HG02840 (cell line): Measurements from ENCODE around the gene TAF11L13.
"Not testable (repeated sequence)": the region's sequence is repeated elsewhere in the genome, so short reads cannot be mapped to it uniquely, and the experiment has no call there.

Source experiments
- ATAC-seq: cut with Tn5 transposase; IDR thresholded peaks from one replicate; pipeline ENCODE4 v1.9.1; 2021; ENCODE audit warnings: mild to moderate bottlenecking, moderate library complexity, moderate number of reproducible peaks; ENCODE audit not compliant: unreplicated experiment, low FRiP score

The TAF11L13 gene

GRCh38 chr5:17631788-17632187 is at the start of gene TAF11L13:
TAF11L13 (plus strand) TSS chr5:17632088.
- ATAC-seq: not testable (repeated sequence)

- not testable (repeated sequence) for ATAC-seq
Measured at GRCh38 chr5:17585658-17586057, 46.2 kb upstream of the TAF11L13 start, which contains the start of gene TAF11L7. TAF11L7 (minus strand) TSS chr5:17585758.

GRCh38 chr5:17590860-17591259 is 41.0 kb upstream of the TAF11L13 start, which contains the start of gene TAF11L8:
TAF11L8 (minus strand) TSS chr5:17590960.
- not testable (repeated sequence) for ATAC-seq

DNA sequence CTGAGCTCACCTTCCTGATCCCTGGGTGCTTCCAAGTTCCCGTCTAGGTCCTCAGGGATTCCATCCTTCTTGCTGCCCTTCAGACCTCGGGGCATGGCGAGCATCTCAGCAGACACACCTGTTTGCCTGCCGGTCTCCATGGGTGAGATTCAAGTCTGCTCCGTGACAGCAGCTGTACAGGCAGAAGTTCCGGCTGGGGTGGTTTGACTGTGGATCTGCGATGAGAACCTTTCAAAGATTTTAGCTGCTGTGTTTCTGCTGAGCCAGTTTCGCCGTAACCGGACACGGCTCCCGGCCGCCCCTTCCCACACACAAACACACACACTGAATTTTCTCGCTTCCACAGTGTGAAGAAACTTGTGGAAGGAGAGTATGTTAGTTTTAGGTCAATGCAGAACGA is 37.6 kb upstream of the TAF11L13 start, which contains the start of gene TAF11L9:
Gene TAF11L9, minus strand, starts transcription at position 140 of the 400 bp plus-strand sequence.
- not testable (repeated sequence) for ATAC-seq

DNA sequence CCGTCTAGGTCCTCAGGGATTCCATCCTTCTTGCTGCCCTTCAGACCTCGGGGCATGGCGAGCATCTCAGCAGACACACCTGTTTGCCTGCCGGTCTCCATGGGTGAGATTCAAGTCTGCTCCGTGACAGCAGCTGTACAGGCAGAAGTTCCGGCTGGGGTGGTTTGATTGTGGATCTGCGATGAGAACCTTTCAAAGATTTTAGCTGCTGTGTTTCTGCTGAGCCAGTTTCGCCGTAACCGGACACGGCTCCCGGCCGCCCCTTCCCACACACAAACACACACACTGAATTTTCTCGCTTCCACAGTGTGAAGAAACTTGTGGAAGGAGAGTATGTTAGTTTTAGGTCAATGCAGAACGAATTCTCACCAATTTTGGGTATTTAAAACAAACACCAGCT is 34.2 kb upstream of the TAF11L13 start, which contains the start of gene TAF11L10:
Gene TAF11L10, minus strand, starts transcription at position 101 of the 400 bp plus-strand sequence.
- not testable (repeated sequence) for ATAC-seq

- not testable (repeated sequence) for ATAC-seq
Measured at GRCh38 chr5:17603880-17604279, 28.0 kb upstream of the TAF11L13 start, which contains the start of gene TAF11L11. TAF11L11 (plus strand) TSS chr5:17604183.

- no peak for ATAC-seq
Measured at GRCh38 chr5:17604951-17605350, 26.9 kb upstream of the TAF11L13 start.

DNA sequence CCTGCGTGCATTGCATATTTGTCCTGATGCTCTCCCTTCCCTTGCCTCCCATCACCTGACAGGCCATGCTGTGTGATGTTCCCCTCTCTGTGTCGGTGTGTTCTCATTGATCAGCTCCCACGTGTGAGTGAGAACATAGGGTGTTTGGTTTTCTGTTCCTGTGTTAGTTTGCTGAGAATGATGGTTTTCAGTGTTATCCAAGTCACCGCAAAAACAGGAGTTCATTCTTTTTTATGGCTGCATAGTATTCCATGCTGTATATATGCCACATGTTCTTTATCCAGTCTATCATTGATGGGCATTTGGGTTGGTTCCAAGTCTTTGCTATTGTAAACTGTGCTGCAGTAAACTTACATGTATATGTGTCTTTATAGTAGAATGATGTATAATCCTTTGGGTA is 24.4 kb upstream of the TAF11L13 start:
- not testable (repeated sequence) for ATAC-seq

- ATAC-seq: not testable (repeated sequence)
Measured at GRCh38 chr5:17610092-17610491, 21.8 kb upstream of the TAF11L13 start, which contains the start of gene TAF11L12. TAF11L12 (plus strand) TSS chr5:17610392.

DNA sequence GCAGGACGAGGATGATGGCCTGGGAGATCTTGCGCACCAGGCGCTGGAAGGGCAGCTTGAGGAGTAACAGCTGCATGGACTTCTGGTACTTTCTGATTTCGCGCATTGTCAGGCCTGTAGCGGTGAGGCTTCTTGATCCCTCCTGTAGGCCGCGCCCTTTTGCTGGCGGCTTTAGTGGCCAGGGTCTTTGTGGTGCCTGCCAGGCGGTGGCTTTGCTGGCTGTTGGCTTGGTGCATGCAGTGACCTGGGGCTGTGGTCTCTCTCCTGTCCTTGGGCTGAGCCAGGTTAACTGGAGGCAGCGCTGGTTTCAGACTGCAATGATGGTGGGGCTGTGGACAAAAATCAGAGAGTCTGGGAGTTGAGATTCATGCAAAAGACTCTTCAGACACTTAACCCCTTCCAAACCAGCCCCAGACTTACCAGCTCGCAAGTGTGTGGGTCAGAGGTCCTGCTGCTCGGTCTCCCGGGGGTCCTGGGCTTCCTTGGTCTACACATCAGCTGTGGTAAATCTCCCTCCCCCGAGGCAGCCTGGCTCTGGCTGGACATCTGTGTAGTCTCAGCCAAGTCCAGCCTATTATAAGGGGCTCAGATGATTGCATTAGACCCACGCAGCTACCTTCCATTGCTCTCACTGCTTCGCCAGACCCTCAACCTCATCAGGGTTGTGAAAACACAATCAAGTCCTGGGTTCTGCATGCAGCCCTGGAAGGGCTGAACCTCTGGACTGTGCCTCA is 16.8 kb upstream of the TAF11L13 start:
- ATAC-seq: no peak

- no peak for ATAC-seq
Measured at GRCh38 chr5:17619354-17619753, 12.5 kb upstream of the TAF11L13 start.

DNA sequence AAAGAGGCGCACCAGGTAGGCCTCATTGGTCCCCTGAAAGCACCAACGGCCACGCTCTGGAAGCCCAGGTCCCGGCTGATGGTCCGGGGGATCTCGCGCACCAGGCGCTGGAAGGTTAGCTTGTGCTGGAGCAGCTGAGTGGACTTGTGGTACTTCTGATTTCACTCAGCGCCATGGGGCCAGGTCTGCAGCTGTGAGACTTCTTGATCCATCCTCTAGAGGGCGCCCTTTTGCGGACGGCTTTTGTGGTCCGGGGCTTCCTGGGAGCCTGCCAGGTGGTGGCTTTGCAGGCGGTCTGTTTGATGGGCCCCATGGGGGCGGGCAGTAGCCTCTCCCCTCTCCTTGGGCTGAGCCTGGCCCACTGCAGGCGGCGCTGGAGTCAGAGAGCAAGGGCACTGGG is 11.3 kb upstream of the TAF11L13 start:
- no peak for ATAC-seq

- no peak for ATAC-seq
Measured at GRCh38 chr5:17625686-17626085, 6.2 kb upstream of the TAF11L13 start.

GRCh38 chr5:17634160-17634559 is 2.3 kb downstream of the TAF11L13 start, which contains the start of gene TAF11L14:
TAF11L14 (plus strand) TSS chr5:17634460.
- no peak for ATAC-seq

- ATAC-seq: not testable (repeated sequence)
Measured at GRCh38 chr5:17649232-17649631, 17.3 kb downstream of the TAF11L13 start.

DNA sequence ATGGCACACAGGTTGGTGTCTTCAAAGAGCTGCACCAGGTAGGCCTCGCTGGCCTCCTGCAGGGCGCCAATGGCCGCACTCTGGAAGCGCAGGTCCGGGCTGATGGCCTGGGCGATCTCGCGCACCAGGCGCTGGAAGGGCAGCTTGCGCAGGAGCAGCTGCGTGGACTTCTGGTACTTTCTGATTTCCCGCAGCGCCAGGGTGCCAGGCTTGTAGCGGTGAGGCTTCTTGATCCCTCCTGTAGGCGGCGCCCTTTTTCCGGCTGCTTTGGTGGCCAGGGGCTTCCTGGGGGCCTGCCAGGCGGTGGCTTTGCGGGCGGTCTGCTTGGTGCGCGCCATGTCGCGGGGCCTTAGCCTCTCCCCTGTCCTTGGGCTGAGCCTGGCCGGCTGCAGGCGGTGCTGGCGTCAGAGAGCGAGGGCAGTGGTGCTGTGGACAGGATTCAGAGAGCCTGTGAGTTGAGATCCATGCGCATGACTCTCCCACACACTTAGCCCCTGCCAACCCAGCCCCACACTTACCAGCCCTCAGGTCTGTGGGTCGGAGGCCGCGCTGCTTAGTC is 23.4 kb downstream of the TAF11L13 start:
- not testable (repeated sequence) for ATAC-seq

GRCh38 chr5:17655921-17656320 is 24.0 kb downstream of the TAF11L13 start:
- ATAC-seq: no peak

DNA sequence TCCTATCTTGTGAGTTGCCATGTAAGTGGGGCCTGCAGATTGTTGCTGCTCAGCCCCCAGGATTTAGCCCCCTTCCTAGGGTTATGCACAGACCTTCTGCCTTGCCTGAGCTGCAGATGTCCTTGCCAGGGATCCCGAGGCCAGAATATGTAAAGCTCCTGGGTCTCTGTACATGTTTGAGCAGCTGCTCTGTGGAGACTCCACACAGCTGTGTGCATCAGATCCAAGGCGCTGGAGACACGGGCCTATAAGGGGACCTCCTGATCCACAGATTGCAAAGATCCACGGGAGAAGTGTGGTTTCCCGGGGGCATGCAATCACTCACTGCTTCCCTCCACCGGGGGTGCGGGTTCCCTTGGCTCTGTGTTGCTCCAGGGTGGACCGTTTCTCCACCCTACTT is 31.3 kb downstream of the TAF11L13 start:
- no peak for ATAC-seq

- ATAC-seq: no peak
Measured at GRCh38 chr5:17665836-17666235, 33.9 kb downstream of the TAF11L13 start.

DNA sequence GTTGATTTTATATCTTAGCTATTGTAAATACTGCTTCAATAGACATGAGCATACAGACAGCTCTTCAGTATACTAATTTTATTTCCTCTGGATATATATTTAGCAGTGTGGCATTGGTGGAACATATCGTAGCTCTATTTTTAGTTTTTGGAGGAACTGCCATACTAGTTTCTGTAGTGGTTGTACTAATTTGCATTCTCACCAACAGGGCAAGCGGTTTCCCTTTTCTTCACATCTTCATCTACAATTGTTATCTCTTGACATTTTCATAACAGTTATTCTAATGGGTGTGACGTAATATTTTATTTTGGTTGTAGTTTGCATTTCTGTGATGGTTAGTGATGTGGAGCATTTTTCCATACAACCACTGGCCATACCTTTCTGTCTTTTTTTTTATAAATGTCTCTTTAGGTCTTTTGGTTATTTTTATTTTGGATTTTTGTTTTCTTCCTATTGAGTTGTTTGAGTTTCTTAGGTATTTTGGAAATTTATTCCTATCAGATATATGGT is 34.9 kb downstream of the TAF11L13 start:
- ATAC-seq: no peak

DNA sequence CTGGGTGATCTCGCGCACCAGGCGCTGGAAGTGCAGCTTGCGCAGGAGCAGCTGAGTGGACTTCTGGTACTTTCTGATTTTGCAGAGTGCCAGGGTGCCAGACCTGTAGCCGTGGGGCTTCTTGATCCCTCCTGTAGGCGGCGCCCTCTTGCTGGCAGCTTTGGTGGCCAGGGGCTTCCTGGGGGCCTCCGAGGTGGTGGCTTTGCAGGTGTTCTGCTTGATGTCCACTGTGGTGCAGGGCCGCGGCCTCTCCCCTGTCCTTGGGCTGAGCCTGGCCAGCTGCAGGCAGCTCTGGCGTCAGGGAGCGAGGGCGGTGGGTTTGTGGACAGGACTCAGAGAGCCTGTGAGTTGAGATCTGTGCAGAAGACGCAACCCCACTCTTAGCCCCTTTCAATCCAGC is 38.5 kb downstream of the TAF11L13 start:
- no peak for ATAC-seq
